GM12891 (cell line): ENCODE data around the gene KCNJ3.

Experiments used
- PAX5 ChIP-seq: IDR thresholded peaks from 2 replicates; pipeline ENCODE4 v1.6.1; 2011; ENCODE audit warnings: low read length, moderate library complexity, mild to moderate bottlenecking; ENCODE audit not compliant: insufficient read depth, severe bottlenecking
- POLR2A ChIP-seq: IDR thresholded peaks from 2 replicates; pipeline ENCODE4 v1.6.1; 2011; ENCODE audit warnings: low read depth, low read length, control low read depth
- POLR2AphosphoS5 ChIP-seq: IDR thresholded peaks from 2 replicates; pipeline ENCODE4 v1.6.1; 2011; ENCODE audit warnings: low read depth, low read length, control low read depth
- POU2F2 ChIP-seq: IDR thresholded peaks from 2 replicates; pipeline ENCODE4 v1.6.1; 2011; ENCODE audit warnings: low read depth, mild to moderate bottlenecking, control low read depth, low read length, moderate library complexity
- SPI1 ChIP-seq: IDR thresholded peaks from 2 replicates; pipeline ENCODE4 v1.6.1; 2011; ENCODE audit warnings: low read depth, low read length, control low read depth
- TAF1 ChIP-seq: IDR thresholded peaks from 2 replicates; pipeline ENCODE4 v1.6.1; 2011; ENCODE audit warnings: low read depth, low read length, control low read depth

DNA sequence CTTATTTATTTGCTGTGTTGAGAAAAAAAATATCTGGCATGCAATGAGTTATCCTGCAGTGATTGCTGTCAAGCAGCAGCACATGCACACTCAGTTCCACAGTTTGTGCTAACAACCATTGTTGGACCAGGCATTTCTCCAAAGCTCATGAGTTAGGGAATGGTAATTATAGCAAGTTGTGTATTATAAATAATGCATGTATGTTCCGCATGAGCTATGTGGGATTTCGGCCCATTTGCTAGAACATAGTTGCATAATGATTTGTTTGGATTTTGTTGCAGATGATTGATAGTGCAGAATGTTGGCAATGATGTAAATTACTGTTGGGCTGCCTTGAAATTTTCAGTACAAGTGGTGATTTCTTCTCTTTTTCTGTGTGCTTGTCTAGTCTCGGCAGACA, 10.7 kb downstream of the KCNJ3 start:
- TF ChIP-seq POLR2A (no peak), POLR2AphosphoS5 (no peak), TAF1 (no peak), SPI1 (no peak), POU2F2 (no peak), PAX5 (no peak)
